ENCODE results near the gene XRCC3. TPM values are rescaled to one million over a fixed set of nuclear protein-coding genes. Genes with fewer than 3 reads are reported as not detected.

Gene XRCC3
- total RNA-seq, 1 experiment from 2014 or later, result 61.3 TPM

DNA sequence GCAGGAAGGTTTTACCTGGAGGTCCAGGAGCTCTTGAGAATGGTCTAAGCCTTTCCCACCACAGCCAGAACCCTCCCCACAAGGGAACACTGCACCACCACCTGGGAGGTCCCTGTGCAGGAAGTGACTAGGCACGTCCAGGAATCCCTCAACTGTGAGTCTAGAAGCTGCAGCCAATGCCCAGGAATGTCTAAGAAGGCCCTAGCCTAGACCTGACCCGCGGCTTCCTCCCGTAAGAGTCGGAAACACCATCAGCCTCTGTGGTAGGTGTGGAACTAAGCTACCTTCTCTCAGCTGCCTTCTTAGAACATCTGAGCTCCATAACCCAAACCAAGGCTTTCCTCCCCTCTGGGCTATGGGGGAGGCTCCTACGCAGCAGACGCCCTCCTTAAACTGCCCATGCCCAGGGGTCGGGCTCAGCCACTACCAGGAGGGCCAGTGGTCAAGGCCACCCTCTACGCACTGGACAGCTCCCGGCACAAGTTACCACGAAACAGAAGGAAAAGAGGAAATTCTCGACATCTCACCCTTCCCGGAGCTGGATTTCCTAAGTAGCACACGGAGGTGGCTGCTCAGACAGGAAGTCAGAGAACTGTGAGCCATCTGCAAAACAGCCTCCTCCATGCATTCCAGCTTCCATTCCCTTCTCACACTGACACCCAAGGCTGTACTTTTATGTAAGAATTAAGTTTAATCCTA lies 25.9 kb upstream of the XRCC3 start:
- Histone ChIP-seq H3K79me2 (ENCODE audit: low read length) (no peaks in the 10 kb centered on the region), H3K4me2 (ENCODE audit: low read length) (no peak overlapping the region), H3K9me3 (ENCODE audit: low read length) (no peaks in the 10 kb centered on the region), H3K36me3 (ENCODE audit: low read depth, low read length) (peaks cover 11% of the 10 kb centered on the region; the same call in 1 of the 2 replicates), H3K4me3 (ENCODE audit: low read length) (no peak overlapping the region), H4K20me1 (ENCODE audit: low read length) (no peaks in the 10 kb centered on the region), H3K27ac (ENCODE audit: low read length) (no peak overlapping the region), H3K4me1 (ENCODE audit: insufficient read depth, low read length) (no peaks in the 10 kb centered on the region), H3K9me2 (replicated peaks; ENCODE audit: low read length) (no peaks in the 10 kb centered on the region), H3F3A (ENCODE audit: low read length, unreplicated experiment) (no peaks in the 10 kb centered on the region), H3K27me3 (ENCODE audit: low read length) (no peaks in the 10 kb centered on the region), H2AFZ (ENCODE audit: low read length) (no peak overlapping the region), H3K9ac (ENCODE audit: low read length) (no peak overlapping the region)
- ChIA-PET POLR2A (ENCODE audit: unreplicated experiment) (no interaction called here), CTCF (interaction anchor here (0.6 kb wide), 1 partner anchor 105 kb away, joined by 3 read pairs; no protein-coding TSS in a partner anchor)
- no TSS peak for BruUV-seq (replicated peaks)
- ATAC-seq (no peak), DNase-seq (no peak)
- no peak for TF ChIP-seq EZH2phosphoT487 (IDR thresholded peaks at IDR 0.05; ENCODE audit: borderline replicate concordance, low read length)
- TF ChIP-seq, protein P1, sequence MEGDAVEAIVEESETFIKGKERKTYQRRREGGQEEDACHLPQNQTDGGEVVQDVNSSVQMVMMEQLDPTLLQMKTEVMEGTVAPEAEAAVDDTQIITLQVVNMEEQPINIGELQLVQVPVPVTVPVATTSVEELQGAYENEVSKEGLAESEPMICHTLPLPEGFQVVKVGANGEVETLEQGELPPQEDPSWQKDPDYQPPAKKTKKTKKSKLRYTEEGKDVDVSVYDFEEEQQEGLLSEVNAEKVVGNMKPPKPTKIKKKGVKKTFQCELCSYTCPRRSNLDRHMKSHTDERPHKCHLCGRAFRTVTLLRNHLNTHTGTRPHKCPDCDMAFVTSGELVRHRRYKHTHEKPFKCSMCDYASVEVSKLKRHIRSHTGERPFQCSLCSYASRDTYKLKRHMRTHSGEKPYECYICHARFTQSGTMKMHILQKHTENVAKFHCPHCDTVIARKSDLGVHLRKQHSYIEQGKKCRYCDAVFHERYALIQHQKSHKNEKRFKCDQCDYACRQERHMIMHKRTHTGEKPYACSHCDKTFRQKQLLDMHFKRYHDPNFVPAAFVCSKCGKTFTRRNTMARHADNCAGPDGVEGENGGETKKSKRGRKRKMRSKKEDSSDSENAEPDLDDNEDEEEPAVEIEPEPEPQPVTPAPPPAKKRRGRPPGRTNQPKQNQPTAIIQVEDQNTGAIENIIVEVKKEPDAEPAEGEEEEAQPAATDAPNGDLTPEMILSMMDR (conservative IDR thresholded peaks at IDR 0.05; ENCODE audit: low read depth, low read length), result no peak
- no peak for TF ChIP-seq EZH2 (IDR thresholded peaks at IDR 0.05; ENCODE audit: low read length, unreplicated experiment)
- intact Hi-C loops (cut with micrococcal nuclease), result no loop called here

DNA sequence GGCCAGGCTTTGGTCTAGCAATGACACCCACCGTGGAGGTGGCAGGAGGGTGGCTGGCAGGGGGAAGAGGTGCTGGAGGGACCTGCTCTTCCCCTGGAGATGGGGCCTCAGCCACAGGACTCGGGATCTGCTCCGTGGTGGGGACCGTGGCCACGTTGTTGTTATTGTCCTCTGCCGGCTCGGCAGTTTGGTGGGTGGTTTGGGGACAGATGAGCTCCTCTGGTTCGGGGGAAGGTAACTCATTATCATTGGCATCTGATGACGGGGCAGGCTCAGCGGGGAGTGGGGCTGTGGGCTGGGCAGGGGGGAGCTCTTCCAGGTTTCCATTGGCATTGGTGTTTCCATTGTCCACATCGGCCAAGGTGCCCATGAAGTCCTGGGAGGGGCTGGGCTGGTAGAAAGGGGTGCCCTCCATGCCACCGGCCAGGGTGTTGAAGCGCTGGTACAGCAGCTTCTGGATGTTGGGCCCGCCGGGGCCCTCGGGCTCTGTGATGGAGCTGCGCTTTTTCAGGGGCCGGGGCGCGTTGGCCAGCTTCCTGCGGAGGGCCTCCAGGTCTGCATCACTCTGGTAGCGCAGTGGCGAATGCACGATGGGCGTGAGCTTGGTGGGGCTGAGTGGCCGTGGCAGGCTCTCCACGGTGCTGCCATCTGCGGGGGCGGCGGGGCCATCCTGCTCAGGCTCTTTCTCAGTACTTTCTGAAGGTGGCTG lies 24.7 kb upstream of the XRCC3 start:
- no peaks in the 10 kb centered on the region for H3K9me2 ChIP-seq (replicated peaks; ENCODE audit: low read length)
- DNase-seq (no peak), ATAC-seq (no peak)
- H3K4me1 ChIP-seq (ENCODE audit: insufficient read depth, low read length), result no peaks in the 10 kb centered on the region
- no peaks in the 10 kb centered on the region for H4K20me1 ChIP-seq (ENCODE audit: low read length)
- H3K36me3 ChIP-seq (ENCODE audit: low read depth, low read length), result peaks cover 11% of the 10 kb centered on the region; the same call in 1 of the 2 replicates
- no peaks in the 10 kb centered on the region for H3K9me3 ChIP-seq (ENCODE audit: low read length)
- no peak overlapping the region for H3K4me3 ChIP-seq (ENCODE audit: low read length)
- TF ChIP-seq, protein P1 (conservative IDR thresholded peaks at IDR 0.05; ENCODE audit: low read depth, low read length), result no peak
- no peak for TF ChIP-seq EZH2phosphoT487 (IDR thresholded peaks at IDR 0.05; ENCODE audit: borderline replicate concordance, low read length)
- TF ChIP-seq EZH2 (IDR thresholded peaks at IDR 0.05; ENCODE audit: low read length, unreplicated experiment), result no peak
- no peaks in the 10 kb centered on the region for H3K27me3 ChIP-seq (ENCODE audit: low read length)
- H3K9ac ChIP-seq (ENCODE audit: low read length), result no peak overlapping the region
- H3K79me2 ChIP-seq (ENCODE audit: low read length), result no peaks in the 10 kb centered on the region
- CTCF ChIA-PET, result no interaction called here
- H3K27ac ChIP-seq (ENCODE audit: low read length), result no peak overlapping the region
- no peak overlapping the region for H2AFZ ChIP-seq (ENCODE audit: low read length)
- no peaks in the 10 kb centered on the region for H3F3A ChIP-seq (ENCODE audit: low read length, unreplicated experiment)
- H3K4me2 ChIP-seq (ENCODE audit: low read length), result no peak overlapping the region
- intact Hi-C loops (cut with micrococcal nuclease), result no loop called here
- POLR2A ChIA-PET (ENCODE audit: unreplicated experiment), result no interaction called here
- BruUV-seq (replicated peaks), result no TSS peak

DNA sequence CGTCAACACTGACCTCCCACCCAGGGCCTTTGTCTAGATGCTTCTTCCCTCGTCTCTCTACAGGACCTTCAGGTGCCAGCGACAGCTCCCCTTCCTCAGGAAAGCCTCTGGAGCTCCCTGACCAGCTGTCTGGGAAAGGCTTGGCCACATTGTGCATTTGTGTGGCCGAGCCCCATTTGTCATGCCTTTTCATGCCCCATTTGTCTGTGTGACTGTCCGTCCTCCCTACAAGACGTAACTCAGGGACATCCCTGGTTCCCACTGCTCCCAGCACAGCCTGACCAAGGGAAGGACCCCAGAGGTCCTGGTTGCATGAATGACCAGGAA lies 24.2 kb upstream of the XRCC3 start:
- no peaks in the 10 kb centered on the region for H3K9me3 ChIP-seq (ENCODE audit: low read length)
- no peak overlapping the region for H3K9ac ChIP-seq (ENCODE audit: low read length)
- TF ChIP-seq EZH2 (IDR thresholded peaks at IDR 0.05; ENCODE audit: low read length, unreplicated experiment) (no peak), EZH2phosphoT487 (IDR thresholded peaks at IDR 0.05; ENCODE audit: borderline replicate concordance, low read length) (no peak)
- TF ChIP-seq, protein P1 (conservative IDR thresholded peaks at IDR 0.05; ENCODE audit: low read depth, low read length), result no peak
- H3K4me2 ChIP-seq (ENCODE audit: low read length), result no peak overlapping the region
- H3K36me3 ChIP-seq (ENCODE audit: low read depth, low read length), result peaks cover 14% of the 10 kb centered on the region; the same call in 1 of the 2 replicates
- no peak overlapping the region for H3K4me3 ChIP-seq (ENCODE audit: low read length)
- no peaks in the 10 kb centered on the region for H4K20me1 ChIP-seq (ENCODE audit: low read length)
- H3K27me3 ChIP-seq (ENCODE audit: low read length), result no peaks in the 10 kb centered on the region
- H3K79me2 ChIP-seq (ENCODE audit: low read length), result no peaks in the 10 kb centered on the region
- H3K9me2 ChIP-seq (replicated peaks; ENCODE audit: low read length), result no peaks in the 10 kb centered on the region
- ChIA-PET CTCF (no interaction called here), POLR2A (ENCODE audit: unreplicated experiment) (no interaction called here)
- no peaks in the 10 kb centered on the region for H3F3A ChIP-seq (ENCODE audit: low read length, unreplicated experiment)
- H3K4me1 ChIP-seq (ENCODE audit: insufficient read depth, low read length), result no peaks in the 10 kb centered on the region
- no peak overlapping the region for H3K27ac ChIP-seq (ENCODE audit: low read length)
- intact Hi-C loops (cut with micrococcal nuclease), result no loop called here
- DNase-seq (no peak), ATAC-seq (no peak)
- no peak overlapping the region for H2AFZ ChIP-seq (ENCODE audit: low read length)
- BruUV-seq (replicated peaks), result no TSS peak
